ENCODE measurements around the gene KCTD12.
"Not testable (repeated sequence)": the region's sequence is repeated elsewhere in the genome, so short reads cannot be mapped to it uniquely, and the experiment has no call there.

KCTD12 gene

GRCh38 chr13:76886292-76887075 lies at the start of gene KCTD12:
KCTD12 (minus strand) TSS chr13:76886405; CDS start chr13:76886148, 257 bp downstream.
- Histone ChIP-seq H3K9me3 (ENCODE audit: control insufficient read depth in 1 of 2, low read length in 2 of 2) (no peaks in the 10 kb centered on the region), H3K4me3 (ENCODE audit: low read depth in 1 of 2, low read length in 2 of 2) (peak within 1 kb of the TSS; percentile 69 to 79), H3K36me3 (ENCODE audit: control insufficient read depth in 1 of 2, insufficient read depth in 2 of 2, low read length in 2 of 2) (no peaks in the 10 kb centered on the region), H3K27ac (ENCODE audit: low read depth, low read length) (peak within 1 kb of the TSS; percentile 65), H3K9ac (ENCODE audit: low read depth in 1 of 2, low read length in 2 of 2) (peak within 1 kb of the TSS; percentile 66 to 72), H3K27me3 (ENCODE audit: control insufficient read depth in 1 of 2, insufficient read depth in 2 of 2, low read length in 2 of 2) (peaks cover 6 to 8% of the 10 kb centered on the region in 2 donors), H3K4me1 (ENCODE audit: control insufficient read depth in 1 of 2, insufficient read depth in 2 of 2, low read length in 2 of 2) (peaks cover 15 to 17% of the 10 kb centered on the region in 2 donors)

- H3K4me1 ChIP-seq (ENCODE audit: control insufficient read depth in 1 of 2, insufficient read depth in 2 of 2, low read length in 2 of 2): no peaks in the 10 kb centered on the region
- H3K27me3 ChIP-seq (ENCODE audit: control insufficient read depth in 1 of 2, insufficient read depth in 2 of 2, low read length in 2 of 2): no peaks in the 10 kb centered on the region
- H3K36me3 ChIP-seq (ENCODE audit: control insufficient read depth in 1 of 2, insufficient read depth in 2 of 2, low read length in 2 of 2): no peaks in the 10 kb centered on the region
- H3K9me3 ChIP-seq (ENCODE audit: control insufficient read depth in 1 of 2, low read length in 2 of 2): no peaks in the 10 kb centered on the region
- H3K27ac ChIP-seq (ENCODE audit: low read depth, low read length): no peak overlapping the region
- H3K4me3 ChIP-seq (ENCODE audit: low read depth in 1 of 2, low read length in 2 of 2): no peak overlapping the region
- H3K9ac ChIP-seq (ENCODE audit: low read depth in 1 of 2, low read length in 2 of 2): no peak overlapping the region
Observed at GRCh38 chr13:76934671-76935070, 48.5 kb upstream of the KCTD12 start.

GRCh38 chr13:76932076-76932475 lies 45.9 kb upstream of the KCTD12 start:
- no peaks in the 10 kb centered on the region for H3K9me3 ChIP-seq (ENCODE audit: control insufficient read depth in 1 of 2, low read length in 2 of 2)

GRCh38 chr13:76929851-76930374 lies 43.7 kb upstream of the KCTD12 start:
- Histone ChIP-seq H3K36me3 (ENCODE audit: control insufficient read depth in 1 of 2, insufficient read depth in 2 of 2, low read length in 2 of 2) (no peaks in the 10 kb centered on the region), H3K27me3 (ENCODE audit: control insufficient read depth in 1 of 2, insufficient read depth in 2 of 2, low read length in 2 of 2) (no peaks in the 10 kb centered on the region), H3K4me1 (ENCODE audit: control insufficient read depth in 1 of 2, insufficient read depth in 2 of 2, low read length in 2 of 2) (no peaks in the 10 kb centered on the region), H3K27ac (ENCODE audit: low read depth, low read length) (no peak overlapping the region), H3K9ac (ENCODE audit: low read depth in 1 of 2, low read length in 2 of 2) (no peak overlapping the region), H3K4me3 (ENCODE audit: low read depth in 1 of 2, low read length in 2 of 2) (no peak overlapping the region), H3K9me3 (ENCODE audit: control insufficient read depth in 1 of 2, low read length in 2 of 2) (no peaks in the 10 kb centered on the region)

More at GRCh38 chr13:76932076-76932475, 45.9 kb upstream of the KCTD12 start:
- Histone ChIP-seq H3K4me1 (ENCODE audit: control insufficient read depth in 1 of 2, insufficient read depth in 2 of 2, low read length in 2 of 2) (no peaks in the 10 kb centered on the region), H3K27ac (ENCODE audit: low read depth, low read length) (no peak overlapping the region), H3K36me3 (ENCODE audit: control insufficient read depth in 1 of 2, insufficient read depth in 2 of 2, low read length in 2 of 2) (no peaks in the 10 kb centered on the region), H3K4me3 (ENCODE audit: low read depth in 1 of 2, low read length in 2 of 2) (no peak overlapping the region), H3K9ac (ENCODE audit: low read depth in 1 of 2, low read length in 2 of 2) (no peak overlapping the region), H3K27me3 (ENCODE audit: control insufficient read depth in 1 of 2, insufficient read depth in 2 of 2, low read length in 2 of 2) (no peaks in the 10 kb centered on the region)

GRCh38 chr13:76929320-76929719 lies 43.1 kb upstream of the KCTD12 start:
- Histone ChIP-seq H3K4me1 (ENCODE audit: control insufficient read depth in 1 of 2, insufficient read depth in 2 of 2, low read length in 2 of 2) (no peaks in the 10 kb centered on the region), H3K36me3 (ENCODE audit: control insufficient read depth in 1 of 2, insufficient read depth in 2 of 2, low read length in 2 of 2) (no peaks in the 10 kb centered on the region), H3K4me3 (ENCODE audit: low read depth in 1 of 2, low read length in 2 of 2) (no peak overlapping the region), H3K27ac (ENCODE audit: low read depth, low read length) (no peak overlapping the region), H3K9me3 (ENCODE audit: control insufficient read depth in 1 of 2, low read length in 2 of 2) (no peaks in the 10 kb centered on the region), H3K27me3 (ENCODE audit: control insufficient read depth in 1 of 2, insufficient read depth in 2 of 2, low read length in 2 of 2) (no peaks in the 10 kb centered on the region), H3K9ac (ENCODE audit: low read depth in 1 of 2, low read length in 2 of 2) (no peak overlapping the region)

GRCh38 chr13:76928456-76928855 lies 42.3 kb upstream of the KCTD12 start:
- Histone ChIP-seq H3K36me3 (ENCODE audit: control insufficient read depth in 1 of 2, insufficient read depth in 2 of 2, low read length in 2 of 2) (no peaks in the 10 kb centered on the region), H3K27ac (ENCODE audit: low read depth, low read length) (no peak overlapping the region), H3K27me3 (ENCODE audit: control insufficient read depth in 1 of 2, insufficient read depth in 2 of 2, low read length in 2 of 2) (no peaks in the 10 kb centered on the region), H3K9me3 (ENCODE audit: control insufficient read depth in 1 of 2, low read length in 2 of 2) (no peaks in the 10 kb centered on the region), H3K4me3 (ENCODE audit: low read depth in 1 of 2, low read length in 2 of 2) (no peak overlapping the region), H3K9ac (ENCODE audit: low read depth in 1 of 2, low read length in 2 of 2) (no peak overlapping the region), H3K4me1 (ENCODE audit: control insufficient read depth in 1 of 2, insufficient read depth in 2 of 2, low read length in 2 of 2) (no peaks in the 10 kb centered on the region)

- Histone ChIP-seq H3K9me3 (ENCODE audit: control insufficient read depth in 1 of 2, low read length in 2 of 2) (no peaks in the 10 kb centered on the region), H3K9ac (ENCODE audit: low read depth in 1 of 2, low read length in 2 of 2) (no peak overlapping the region), H3K4me1 (ENCODE audit: control insufficient read depth in 1 of 2, insufficient read depth in 2 of 2, low read length in 2 of 2) (no peaks in the 10 kb centered on the region), H3K27me3 (ENCODE audit: control insufficient read depth in 1 of 2, insufficient read depth in 2 of 2, low read length in 2 of 2) (no peaks in the 10 kb centered on the region), H3K36me3 (ENCODE audit: control insufficient read depth in 1 of 2, insufficient read depth in 2 of 2, low read length in 2 of 2) (no peaks in the 10 kb centered on the region), H3K4me3 (ENCODE audit: low read depth in 1 of 2, low read length in 2 of 2) (no peak overlapping the region), H3K27ac (ENCODE audit: low read depth, low read length) (no peak overlapping the region)
Observed at GRCh38 chr13:76927955-76928354, 41.8 kb upstream of the KCTD12 start.

- H3K27me3 ChIP-seq (ENCODE audit: control insufficient read depth in 1 of 2, insufficient read depth in 2 of 2, low read length in 2 of 2): no peaks in the 10 kb centered on the region
- H3K36me3 ChIP-seq (ENCODE audit: control insufficient read depth in 1 of 2, insufficient read depth in 2 of 2, low read length in 2 of 2): no peaks in the 10 kb centered on the region
- H3K9ac ChIP-seq (ENCODE audit: low read depth in 1 of 2, low read length in 2 of 2): no peak overlapping the region
- no peak overlapping the region for H3K4me3 ChIP-seq (ENCODE audit: low read depth in 1 of 2, low read length in 2 of 2)
- no peak overlapping the region for H3K27ac ChIP-seq (ENCODE audit: low read depth, low read length)
- no peaks in the 10 kb centered on the region for H3K4me1 ChIP-seq (ENCODE audit: control insufficient read depth in 1 of 2, insufficient read depth in 2 of 2, low read length in 2 of 2)
- H3K9me3 ChIP-seq (ENCODE audit: control insufficient read depth in 1 of 2, low read length in 2 of 2): no peaks in the 10 kb centered on the region
Observed at GRCh38 chr13:76925115-76925514, 38.9 kb upstream of the KCTD12 start.

- Histone ChIP-seq H3K4me3 (ENCODE audit: low read depth in 1 of 2, low read length in 2 of 2) (no peak overlapping the region), H3K9me3 (ENCODE audit: control insufficient read depth in 1 of 2, low read length in 2 of 2) (no peaks in the 10 kb centered on the region), H3K9ac (ENCODE audit: low read depth in 1 of 2, low read length in 2 of 2) (no peak overlapping the region), H3K27ac (ENCODE audit: low read depth, low read length) (no peak overlapping the region), H3K4me1 (ENCODE audit: control insufficient read depth in 1 of 2, insufficient read depth in 2 of 2, low read length in 2 of 2) (no peaks in the 10 kb centered on the region), H3K36me3 (ENCODE audit: control insufficient read depth in 1 of 2, insufficient read depth in 2 of 2, low read length in 2 of 2) (no peaks in the 10 kb centered on the region), H3K27me3 (ENCODE audit: control insufficient read depth in 1 of 2, insufficient read depth in 2 of 2, low read length in 2 of 2) (no peaks in the 10 kb centered on the region)
Observed at GRCh38 chr13:76921516-76921915, 35.3 kb upstream of the KCTD12 start.

GRCh38 chr13:76917755-76918481 lies 31.7 kb upstream of the KCTD12 start:
- not testable (repeated sequence) for H3K27ac ChIP-seq (ENCODE audit: low read depth, low read length); H3K4me3 ChIP-seq (ENCODE audit: low read depth in 1 of 2, low read length in 2 of 2); H3K36me3 ChIP-seq (ENCODE audit: control insufficient read depth in 1 of 2, insufficient read depth in 2 of 2, low read length in 2 of 2); H3K4me1 ChIP-seq (ENCODE audit: control insufficient read depth in 1 of 2, insufficient read depth in 2 of 2, low read length in 2 of 2); H3K9me3 ChIP-seq (ENCODE audit: control insufficient read depth in 1 of 2, low read length in 2 of 2); H3K27me3 ChIP-seq (ENCODE audit: control insufficient read depth in 1 of 2, insufficient read depth in 2 of 2, low read length in 2 of 2); H3K9ac ChIP-seq (ENCODE audit: low read depth in 1 of 2, low read length in 2 of 2)

Data from duodenal mucosa (tissue), 2 donors.